ENCODE data around the gene GANAB. TPM values are rescaled to one million over a fixed set of nuclear protein-coding genes. Genes with fewer than 3 reads are reported as not detected.

Gene GANAB
- total and polyA plus RNA-seq, 2 of the 13 experiments (the other 11 are each of a cell fraction or from before 2014, with no cell fraction given): 99.5 to 234 TPM

- TF ChIP-seq, protein P1, sequence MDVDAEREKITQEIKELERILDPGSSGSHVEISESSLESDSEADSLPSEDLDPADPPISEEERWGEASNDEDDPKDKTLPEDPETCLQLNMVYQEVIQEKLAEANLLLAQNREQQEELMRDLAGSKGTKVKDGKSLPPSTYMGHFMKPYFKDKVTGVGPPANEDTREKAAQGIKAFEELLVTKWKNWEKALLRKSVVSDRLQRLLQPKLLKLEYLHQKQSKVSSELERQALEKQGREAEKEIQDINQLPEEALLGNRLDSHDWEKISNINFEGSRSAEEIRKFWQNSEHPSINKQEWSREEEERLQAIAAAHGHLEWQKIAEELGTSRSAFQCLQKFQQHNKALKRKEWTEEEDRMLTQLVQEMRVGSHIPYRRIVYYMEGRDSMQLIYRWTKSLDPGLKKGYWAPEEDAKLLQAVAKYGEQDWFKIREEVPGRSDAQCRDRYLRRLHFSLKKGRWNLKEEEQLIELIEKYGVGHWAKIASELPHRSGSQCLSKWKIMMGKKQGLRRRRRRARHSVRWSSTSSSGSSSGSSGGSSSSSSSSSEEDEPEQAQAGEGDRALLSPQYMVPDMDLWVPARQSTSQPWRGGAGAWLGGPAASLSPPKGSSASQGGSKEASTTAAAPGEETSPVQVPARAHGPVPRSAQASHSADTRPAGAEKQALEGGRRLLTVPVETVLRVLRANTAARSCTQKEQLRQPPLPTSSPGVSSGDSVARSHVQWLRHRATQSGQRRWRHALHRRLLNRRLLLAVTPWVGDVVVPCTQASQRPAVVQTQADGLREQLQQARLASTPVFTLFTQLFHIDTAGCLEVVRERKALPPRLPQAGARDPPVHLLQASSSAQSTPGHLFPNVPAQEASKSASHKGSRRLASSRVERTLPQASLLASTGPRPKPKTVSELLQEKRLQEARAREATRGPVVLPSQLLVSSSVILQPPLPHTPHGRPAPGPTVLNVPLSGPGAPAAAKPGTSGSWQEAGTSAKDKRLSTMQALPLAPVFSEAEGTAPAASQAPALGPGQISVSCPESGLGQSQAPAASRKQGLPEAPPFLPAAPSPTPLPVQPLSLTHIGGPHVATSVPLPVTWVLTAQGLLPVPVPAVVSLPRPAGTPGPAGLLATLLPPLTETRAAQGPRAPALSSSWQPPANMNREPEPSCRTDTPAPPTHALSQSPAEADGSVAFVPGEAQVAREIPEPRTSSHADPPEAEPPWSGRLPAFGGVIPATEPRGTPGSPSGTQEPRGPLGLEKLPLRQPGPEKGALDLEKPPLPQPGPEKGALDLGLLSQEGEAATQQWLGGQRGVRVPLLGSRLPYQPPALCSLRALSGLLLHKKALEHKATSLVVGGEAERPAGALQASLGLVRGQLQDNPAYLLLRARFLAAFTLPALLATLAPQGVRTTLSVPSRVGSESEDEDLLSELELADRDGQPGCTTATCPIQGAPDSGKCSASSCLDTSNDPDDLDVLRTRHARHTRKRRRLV (CRISPR knock-in tag; IDR thresholded peaks at IDR 0.05): peak; percentile 73
- TF ChIP-seq TAF15 (IDR thresholded peaks at IDR 0.05; ENCODE audit: low read depth, low read length, poor library complexity, severe bottlenecking) (peak; percentile 98), ZNF777 (CRISPR knock-in tag; IDR thresholded peaks at IDR 0.05) (peak; percentile 44), RERE (CRISPR knock-in tag; IDR thresholded peaks at IDR 0.05; ENCODE audit: low read depth) (0 out of 2 replicates have a peak, but pooled peaks have one; percentile 59), KLF11 (CRISPR knock-in tag; IDR thresholded peaks at IDR 0.05) (0 out of 2 replicates have a peak, but pooled peaks have one; percentile 77), ZNF687 (CRISPR knock-in tag; IDR thresholded peaks at IDR 0.05) (peak; percentile 100), RARG (CRISPR knock-in tag; IDR thresholded peaks at IDR 0.05; ENCODE audit: low read depth) (no peak), WIZ (CRISPR knock-in tag; IDR thresholded peaks at IDR 0.05) (no peak), ZNF382 (CRISPR knock-in tag; IDR thresholded peaks at IDR 0.05; ENCODE audit: borderline replicate concordance) (no peak)
- TF ChIP-seq, protein P2, sequence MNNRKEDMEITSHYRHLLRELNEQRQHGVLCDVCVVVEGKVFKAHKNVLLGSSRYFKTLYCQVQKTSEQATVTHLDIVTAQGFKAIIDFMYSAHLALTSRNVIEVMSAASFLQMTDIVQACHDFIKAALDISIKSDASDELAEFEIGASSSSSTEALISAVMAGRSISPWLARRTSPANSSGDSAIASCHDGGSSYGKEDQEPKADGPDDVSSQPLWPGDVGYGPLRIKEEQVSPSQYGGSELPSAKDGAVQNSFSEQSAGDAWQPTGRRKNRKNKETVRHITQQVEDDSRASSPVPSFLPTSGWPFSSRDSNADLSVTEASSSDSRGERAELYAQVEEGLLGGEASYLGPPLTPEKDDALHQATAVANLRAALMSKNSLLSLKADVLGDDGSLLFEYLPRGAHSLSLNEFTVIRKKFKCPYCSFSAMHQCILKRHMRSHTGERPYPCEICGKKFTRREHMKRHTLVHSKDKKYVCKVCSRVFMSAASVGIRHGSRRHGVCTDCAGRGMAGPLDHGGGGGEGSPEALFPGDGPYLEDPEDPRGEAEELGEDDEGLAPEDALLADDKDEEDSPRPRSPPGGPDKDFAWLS (CRISPR knock-in tag; IDR thresholded peaks at IDR 0.05; ENCODE audit: borderline replicate concordance): no peak
Observed at GRCh38 chr11:62621567-62622470, 24.6 kb downstream of the GANAB start, which contains the start of gene B3GAT3 (continued).
